Activated T-cell treated with anti-CD3 and anti-CD28 coated beads for 1 hour (primary cell): ENCODE measurements around the gene IL9.

Source experiments
- DNase-seq: peaks from one replicate; pipeline ENCODE4 v3.0.0-alpha.2; 2020; ENCODE audit warnings: low read depth

IL9 gene

GRCh38 chr5:135895474-135896006 lies at the start of gene IL9:
IL9 (minus strand) TSS chr5:135895841; CDS start chr5:135895816, 25 bp downstream.
- DNase-seq: no peak

GRCh38 chr5:135944967-135945560 lies 49.4 kb upstream of the IL9 start:
- DNase-seq: no peak

GRCh38 chr5:135944564-135944963 lies 48.9 kb upstream of the IL9 start:
- no peak for DNase-seq

- no peak for DNase-seq
These were observed 46.6 kb upstream of the IL9 start for GRCh38 chr5:135942202-135942771.

GRCh38 chr5:135941711-135942110 lies 46.1 kb upstream of the IL9 start:
- DNase-seq: no peak

GRCh38 chr5:135937245-135937911 lies 41.7 kb upstream of the IL9 start:
- DNase-seq: no peak

GRCh38 chr5:135934939-135935338 lies 39.3 kb upstream of the IL9 start:
- DNase-seq: no peak

- no peak for DNase-seq
These were observed 35.3 kb upstream of the IL9 start for GRCh38 chr5:135930949-135931295.

- no peak for DNase-seq
These were observed 34.6 kb upstream of the IL9 start for GRCh38 chr5:135930029-135930948.

GRCh38 chr5:135921388-135921787 lies 25.7 kb upstream of the IL9 start:
- no peak for DNase-seq

GRCh38 chr5:135920199-135920598 lies 24.6 kb upstream of the IL9 start:
- DNase-seq: no peak

GRCh38 chr5:135916638-135917263 lies 21.1 kb upstream of the IL9 start:
- no peak for DNase-seq

GRCh38 chr5:135915466-135916001 lies 19.9 kb upstream of the IL9 start:
- DNase-seq: no peak

- no peak for DNase-seq
These were observed 18.3 kb upstream of the IL9 start for GRCh38 chr5:135913713-135914626.

GRCh38 chr5:135905144-135905543 lies 9.5 kb upstream of the IL9 start:
- DNase-seq: no peak

- no peak for DNase-seq
These were observed 6.0 kb upstream of the IL9 start for GRCh38 chr5:135901633-135902032.

GRCh38 chr5:135900276-135900675 lies 4.6 kb upstream of the IL9 start:
- DNase-seq: no peak

GRCh38 chr5:135898651-135899050 lies 3.0 kb upstream of the IL9 start:
- no peak for DNase-seq

GRCh38 chr5:135894789-135895188 lies 852 bp downstream of the IL9 start:
- DNase-seq: no peak

- DNase-seq: no peak
These were observed 1.4 kb downstream of the IL9 start for GRCh38 chr5:135894276-135894675.

- no peak for DNase-seq
These were observed 3.9 kb downstream of the IL9 start for GRCh38 chr5:135891791-135892190.
